ENCODE results near the gene SLC4A3. TPM values are rescaled to one million over a fixed set of nuclear protein-coding genes. Genes with fewer than 3 reads are reported as not detected.

Gene SLC4A3
- total RNA-seq, 1 experiment from 2014 or later, result 8.7 TPM

DNA sequence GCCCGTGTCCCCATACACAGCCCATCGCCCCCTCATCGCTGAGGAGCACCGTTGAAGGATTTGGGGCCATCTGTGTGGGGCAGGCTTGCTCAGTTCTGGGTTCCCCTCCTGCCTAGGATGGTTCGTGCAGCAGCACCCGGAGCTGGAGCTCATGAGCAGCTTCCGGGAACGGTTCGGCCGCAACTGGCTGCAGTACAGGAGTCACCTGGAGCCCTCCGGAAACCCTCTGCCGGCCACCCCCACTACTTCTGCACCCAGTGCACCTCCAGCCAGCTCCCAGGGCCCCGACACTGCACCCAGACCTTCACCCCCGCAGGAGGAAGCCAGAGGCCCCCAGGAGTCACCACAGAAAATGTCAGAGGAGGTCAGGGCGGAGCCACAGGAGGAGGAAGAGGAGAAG lies 19.5 kb upstream of the SLC4A3 start:
- DNase-seq (ENCODE audit: low spot score) (no peak), ATAC-seq (no peak)
- no peaks in the 10 kb centered on the region for H3K27me3 Mint-ChIP-seq (ENCODE audit: low read depth)
- TF ChIP-seq, protein P1, sequence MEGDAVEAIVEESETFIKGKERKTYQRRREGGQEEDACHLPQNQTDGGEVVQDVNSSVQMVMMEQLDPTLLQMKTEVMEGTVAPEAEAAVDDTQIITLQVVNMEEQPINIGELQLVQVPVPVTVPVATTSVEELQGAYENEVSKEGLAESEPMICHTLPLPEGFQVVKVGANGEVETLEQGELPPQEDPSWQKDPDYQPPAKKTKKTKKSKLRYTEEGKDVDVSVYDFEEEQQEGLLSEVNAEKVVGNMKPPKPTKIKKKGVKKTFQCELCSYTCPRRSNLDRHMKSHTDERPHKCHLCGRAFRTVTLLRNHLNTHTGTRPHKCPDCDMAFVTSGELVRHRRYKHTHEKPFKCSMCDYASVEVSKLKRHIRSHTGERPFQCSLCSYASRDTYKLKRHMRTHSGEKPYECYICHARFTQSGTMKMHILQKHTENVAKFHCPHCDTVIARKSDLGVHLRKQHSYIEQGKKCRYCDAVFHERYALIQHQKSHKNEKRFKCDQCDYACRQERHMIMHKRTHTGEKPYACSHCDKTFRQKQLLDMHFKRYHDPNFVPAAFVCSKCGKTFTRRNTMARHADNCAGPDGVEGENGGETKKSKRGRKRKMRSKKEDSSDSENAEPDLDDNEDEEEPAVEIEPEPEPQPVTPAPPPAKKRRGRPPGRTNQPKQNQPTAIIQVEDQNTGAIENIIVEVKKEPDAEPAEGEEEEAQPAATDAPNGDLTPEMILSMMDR (IDR thresholded peaks at IDR 0.05), result no peak
- H3K27ac Mint-ChIP-seq, result no peak overlapping the region
- ChIA-PET POLR2A (no interaction called here), CTCF (interaction anchor here (1.1 kb wide), 1 partner anchor 11 kb away, joined by 4 read pairs; no protein-coding TSS in a partner anchor)
- H3K4me1 Mint-ChIP-seq, result no peaks in the 10 kb centered on the region
- H3K36me3 Mint-ChIP-seq, result peaks cover 19% of the 10 kb centered on the region
- no peak overlapping the region for H3K4me3 Mint-ChIP-seq
- no peaks in the 10 kb centered on the region for H3K9me3 Mint-ChIP-seq

DNA sequence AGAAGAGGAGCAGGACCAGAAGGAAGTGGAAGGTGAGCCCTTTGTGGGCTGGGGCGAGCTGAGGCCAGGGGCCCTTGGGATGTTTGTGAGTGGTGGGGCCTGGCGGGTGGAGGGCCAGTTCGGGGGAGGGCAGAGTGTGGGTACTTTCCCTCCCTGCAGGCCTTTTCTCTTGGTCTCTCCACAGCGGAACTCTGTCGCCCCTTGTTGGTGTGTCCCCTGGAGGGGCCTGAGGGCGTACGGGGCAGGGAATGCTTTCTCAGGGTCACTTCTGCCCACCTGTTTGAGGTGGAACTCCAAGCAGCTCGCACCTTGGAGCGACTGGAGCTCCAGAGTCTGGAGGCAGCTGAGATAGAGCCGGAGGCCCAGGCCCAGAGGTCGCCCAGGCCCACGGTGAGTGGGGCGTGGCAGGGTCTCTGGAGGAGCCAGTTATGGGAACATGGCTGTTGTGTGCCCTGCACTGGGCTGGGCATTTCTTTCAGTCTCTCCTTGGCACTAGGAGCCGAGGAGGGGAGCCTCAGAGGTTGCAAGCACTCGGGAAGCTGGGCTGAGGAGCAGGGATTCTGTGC lies 18.9 kb upstream of the SLC4A3 start:
- no peaks in the 10 kb centered on the region for H3K27me3 Mint-ChIP-seq (ENCODE audit: low read depth)
- H3K36me3 Mint-ChIP-seq, result peaks cover 19% of the 10 kb centered on the region
- POLR2A ChIA-PET, result no interaction called here
- no peaks in the 10 kb centered on the region for H3K9me3 Mint-ChIP-seq
- no peak overlapping the region for H3K27ac Mint-ChIP-seq
- CTCF ChIA-PET, result no interaction called here
- H3K4me1 Mint-ChIP-seq, result no peaks in the 10 kb centered on the region
- ATAC-seq (peak; percentile 17; the same call in 1 of the 2 replicates), DNase-seq (ENCODE audit: low spot score) (no peak)
- H3K4me3 Mint-ChIP-seq, result no peak overlapping the region
- TF ChIP-seq ZNF317 (CRISPR knock-in tag; IDR thresholded peaks at IDR 0.05; ENCODE audit: borderline replicate concordance, low read depth) (no peak), GTF2I (CRISPR knock-in tag; conservative IDR thresholded peaks at IDR 0.05) (no peak), TCF7 (CRISPR knock-in tag; IDR thresholded peaks at IDR 0.05; ENCODE audit: low read depth) (no peak), FOXP1 (CRISPR knock-in tag; IDR thresholded peaks at IDR 0.05; ENCODE audit: borderline replicate concordance) (no peak), GABPB1 (CRISPR knock-in tag; IDR thresholded peaks at IDR 0.05) (no peak), NFATC4 (CRISPR knock-in tag; IDR thresholded peaks at IDR 0.05) (no peak)
- TF ChIP-seq, protein P1 (IDR thresholded peaks at IDR 0.05), result no peak
- TF ChIP-seq, protein P2, sequence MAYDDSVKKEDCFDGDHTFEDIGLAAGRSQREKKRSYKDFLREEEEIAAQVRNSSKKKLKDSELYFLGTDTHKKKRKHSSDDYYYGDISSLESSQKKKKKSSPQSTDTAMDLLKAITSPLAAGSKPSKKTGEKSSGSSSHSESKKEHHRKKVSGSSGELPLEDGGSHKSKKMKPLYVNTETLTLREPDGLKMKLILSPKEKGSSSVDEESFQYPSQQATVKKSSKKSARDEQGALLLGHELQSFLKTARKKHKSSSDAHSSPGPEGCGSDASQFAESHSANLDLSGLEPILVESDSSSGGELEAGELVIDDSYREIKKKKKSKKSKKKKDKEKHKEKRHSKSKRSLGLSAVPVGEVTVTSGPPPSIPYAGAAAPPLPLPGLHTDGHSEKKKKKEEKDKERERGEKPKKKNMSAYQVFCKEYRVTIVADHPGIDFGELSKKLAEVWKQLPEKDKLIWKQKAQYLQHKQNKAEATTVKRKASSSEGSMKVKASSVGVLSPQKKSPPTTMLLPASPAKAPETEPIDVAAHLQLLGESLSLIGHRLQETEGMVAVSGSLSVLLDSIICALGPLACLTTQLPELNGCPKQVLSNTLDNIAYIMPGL (CRISPR knock-in tag; IDR thresholded peaks at IDR 0.05), result no peak
- TF ChIP-seq, protein P3, sequence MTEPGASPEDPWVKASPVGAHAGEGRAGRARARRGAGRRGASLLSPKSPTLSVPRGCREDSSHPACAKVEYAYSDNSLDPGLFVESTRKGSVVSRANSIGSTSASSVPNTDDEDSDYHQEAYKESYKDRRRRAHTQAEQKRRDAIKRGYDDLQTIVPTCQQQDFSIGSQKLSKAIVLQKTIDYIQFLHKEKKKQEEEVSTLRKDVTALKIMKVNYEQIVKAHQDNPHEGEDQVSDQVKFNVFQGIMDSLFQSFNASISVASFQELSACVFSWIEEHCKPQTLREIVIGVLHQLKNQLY (CRISPR knock-in tag; IDR thresholded peaks at IDR 0.05), result no peak

DNA sequence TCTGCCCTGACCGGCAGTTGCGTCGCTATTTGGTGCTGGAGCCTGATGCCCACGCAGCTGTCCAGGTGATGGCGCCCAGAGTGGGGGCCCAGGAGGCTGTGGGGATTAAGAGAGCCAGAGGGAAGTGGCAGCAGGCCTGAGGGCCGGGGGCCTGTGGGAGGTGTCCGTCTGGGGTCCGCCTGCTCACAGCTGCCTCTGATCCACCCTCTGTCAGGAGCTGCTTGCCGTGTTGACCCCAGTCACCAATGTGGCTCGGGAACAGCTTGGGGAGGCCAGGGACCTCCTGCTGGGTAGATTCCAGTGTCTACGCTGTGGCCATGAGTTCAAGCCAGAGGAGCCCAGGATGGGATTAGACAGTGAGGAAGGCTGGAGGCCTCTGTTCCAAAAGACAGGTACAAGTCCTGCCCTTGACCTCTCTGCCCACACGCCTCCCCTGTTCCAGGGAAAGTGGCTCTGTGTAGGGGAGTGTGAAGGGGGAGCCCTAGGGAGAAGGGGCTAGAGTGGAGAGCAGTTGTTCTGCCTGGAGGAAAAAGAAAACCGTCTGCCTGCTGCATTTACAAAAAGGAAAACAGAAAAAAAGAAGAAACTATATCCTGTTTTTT lies 18.2 kb upstream of the SLC4A3 start:
- H3K9me3 Mint-ChIP-seq, result no peaks in the 10 kb centered on the region
- H3K4me1 Mint-ChIP-seq, result no peaks in the 10 kb centered on the region
- H3K36me3 Mint-ChIP-seq, result peaks cover 19% of the 10 kb centered on the region
- H3K27me3 Mint-ChIP-seq (ENCODE audit: low read depth), result no peaks in the 10 kb centered on the region
- H3K27ac Mint-ChIP-seq, result no peak overlapping the region
- ATAC-seq, result no peak
- H3K4me3 Mint-ChIP-seq, result no peak overlapping the region
- no peak for DNase-seq (ENCODE audit: low spot score)
- POLR2A ChIA-PET, result no interaction called here
- CTCF ChIA-PET, result interaction anchor here (0.7 to 1.4 kb wide), 3 partner anchors 12 to 79 kb away, joined by 3 to 4 read pairs (median 4); partner anchors contain the start of gene STK11IP
- TF ChIP-seq SOX15 (CRISPR knock-in tag; IDR thresholded peaks at IDR 0.05) (no peak), GRHL2 (CRISPR knock-in tag; IDR thresholded peaks at IDR 0.05; ENCODE audit: insufficient replicate concordance, severe bottlenecking) (no peak), MYBL2 (CRISPR knock-in tag; IDR thresholded peaks at IDR 0.05) (no peak), OVOL2 (CRISPR knock-in tag; IDR thresholded peaks at IDR 0.05; ENCODE audit: borderline replicate concordance) (no peak), FOXJ3 (CRISPR knock-in tag; IDR thresholded peaks at IDR 0.05; ENCODE audit: borderline replicate concordance) (no peak)
- TF ChIP-seq, protein P4, sequence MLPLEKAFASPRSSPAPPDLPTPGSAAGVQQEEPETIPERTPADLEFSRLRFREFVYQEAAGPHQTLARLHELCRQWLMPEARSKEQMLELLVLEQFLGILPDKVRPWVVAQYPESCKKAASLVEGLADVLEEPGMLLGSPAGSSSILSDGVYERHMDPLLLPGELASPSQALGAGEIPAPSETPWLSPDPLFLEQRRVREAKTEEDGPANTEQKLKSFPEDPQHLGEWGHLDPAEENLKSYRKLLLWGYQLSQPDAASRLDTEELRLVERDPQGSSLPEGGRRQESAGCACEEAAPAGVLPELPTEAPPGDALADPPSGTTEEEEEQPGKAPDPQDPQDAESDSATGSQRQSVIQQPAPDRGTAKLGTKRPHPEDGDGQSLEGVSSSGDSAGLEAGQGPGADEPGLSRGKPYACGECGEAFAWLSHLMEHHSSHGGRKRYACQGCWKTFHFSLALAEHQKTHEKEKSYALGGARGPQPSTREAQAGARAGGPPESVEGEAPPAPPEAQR (CRISPR knock-in tag; IDR thresholded peaks at IDR 0.05), result no peak
- TF ChIP-seq, protein P5, sequence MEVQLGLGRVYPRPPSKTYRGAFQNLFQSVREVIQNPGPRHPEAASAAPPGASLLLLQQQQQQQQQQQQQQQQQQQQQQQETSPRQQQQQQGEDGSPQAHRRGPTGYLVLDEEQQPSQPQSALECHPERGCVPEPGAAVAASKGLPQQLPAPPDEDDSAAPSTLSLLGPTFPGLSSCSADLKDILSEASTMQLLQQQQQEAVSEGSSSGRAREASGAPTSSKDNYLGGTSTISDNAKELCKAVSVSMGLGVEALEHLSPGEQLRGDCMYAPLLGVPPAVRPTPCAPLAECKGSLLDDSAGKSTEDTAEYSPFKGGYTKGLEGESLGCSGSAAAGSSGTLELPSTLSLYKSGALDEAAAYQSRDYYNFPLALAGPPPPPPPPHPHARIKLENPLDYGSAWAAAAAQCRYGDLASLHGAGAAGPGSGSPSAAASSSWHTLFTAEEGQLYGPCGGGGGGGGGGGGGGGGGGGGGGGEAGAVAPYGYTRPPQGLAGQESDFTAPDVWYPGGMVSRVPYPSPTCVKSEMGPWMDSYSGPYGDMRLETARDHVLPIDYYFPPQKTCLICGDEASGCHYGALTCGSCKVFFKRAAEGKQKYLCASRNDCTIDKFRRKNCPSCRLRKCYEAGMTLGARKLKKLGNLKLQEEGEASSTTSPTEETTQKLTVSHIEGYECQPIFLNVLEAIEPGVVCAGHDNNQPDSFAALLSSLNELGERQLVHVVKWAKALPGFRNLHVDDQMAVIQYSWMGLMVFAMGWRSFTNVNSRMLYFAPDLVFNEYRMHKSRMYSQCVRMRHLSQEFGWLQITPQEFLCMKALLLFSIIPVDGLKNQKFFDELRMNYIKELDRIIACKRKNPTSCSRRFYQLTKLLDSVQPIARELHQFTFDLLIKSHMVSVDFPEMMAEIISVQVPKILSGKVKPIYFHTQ (CRISPR knock-in tag; IDR thresholded peaks at IDR 0.05), result no peak
- TF ChIP-seq, protein P6, sequence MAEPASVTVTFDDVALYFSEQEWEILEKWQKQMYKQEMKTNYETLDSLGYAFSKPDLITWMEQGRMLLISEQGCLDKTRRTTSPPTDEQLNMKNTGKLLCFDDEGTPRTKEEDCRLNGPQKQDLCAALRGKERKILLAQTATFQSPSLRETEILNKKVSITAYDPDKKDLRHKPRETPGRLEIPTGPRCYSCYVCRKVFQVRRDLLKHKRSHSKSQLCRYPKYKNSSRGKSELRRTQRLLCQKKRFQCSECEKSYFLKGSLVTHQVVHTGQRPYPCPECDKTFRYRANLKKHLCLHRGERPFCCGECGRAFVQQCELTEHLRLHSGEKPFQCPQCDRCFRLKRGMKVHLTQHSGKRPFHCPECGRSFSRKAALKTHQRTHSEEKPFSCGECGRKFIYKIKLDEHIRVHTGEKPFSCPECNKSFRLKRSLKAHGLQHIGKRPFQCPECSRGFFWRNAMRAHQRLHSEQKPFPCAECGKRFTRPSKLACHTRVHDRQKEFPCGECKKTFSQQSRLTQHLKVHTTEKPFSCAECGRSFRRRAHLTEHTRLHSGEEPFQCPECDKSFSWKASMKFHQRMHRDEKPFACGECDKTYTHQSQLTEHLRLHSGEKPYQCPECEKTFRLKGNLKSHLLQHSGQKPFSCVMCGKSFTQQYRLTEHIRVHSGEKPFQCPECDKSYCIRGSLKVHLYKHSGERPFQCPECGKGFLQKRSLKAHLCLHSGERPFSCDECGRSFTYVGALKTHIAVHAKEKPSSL (CRISPR knock-in tag; conservative IDR thresholded peaks at IDR 0.05), result no peak
